GM21528 (cell line): ENCODE measurements around the gene PLEKHO2.
"Not testable (repeated sequence)": the region's sequence is repeated elsewhere in the genome, so short reads cannot be mapped to it uniquely, and the experiment has no call there.

ENCODE experiments used
- ATAC-seq: cut with Tn5 transposase; IDR thresholded peaks from one replicate; pipeline ENCODE4 v1.9.1; 2021; ENCODE audit warnings: mild to moderate bottlenecking, moderate library complexity; ENCODE audit not compliant: unreplicated experiment, low FRiP score

PLEKHO2 gene

GRCh38 chr15:64841344-64842095, at the start of gene PLEKHO2:
TSS of gene PLEKHO2 (plus strand) at chr15:64841915. CDS start at chr15:64842017, 102 bp downstream.
- ATAC-seq = peak; percentile 59

GRCh38 chr15:64792282-64792681, 49.4 kb upstream of the PLEKHO2 start:
- ATAC-seq = no peak

GRCh38 chr15:64795299-64795698, 46.4 kb upstream of the PLEKHO2 start:
- not testable (repeated sequence) for ATAC-seq

DNA sequence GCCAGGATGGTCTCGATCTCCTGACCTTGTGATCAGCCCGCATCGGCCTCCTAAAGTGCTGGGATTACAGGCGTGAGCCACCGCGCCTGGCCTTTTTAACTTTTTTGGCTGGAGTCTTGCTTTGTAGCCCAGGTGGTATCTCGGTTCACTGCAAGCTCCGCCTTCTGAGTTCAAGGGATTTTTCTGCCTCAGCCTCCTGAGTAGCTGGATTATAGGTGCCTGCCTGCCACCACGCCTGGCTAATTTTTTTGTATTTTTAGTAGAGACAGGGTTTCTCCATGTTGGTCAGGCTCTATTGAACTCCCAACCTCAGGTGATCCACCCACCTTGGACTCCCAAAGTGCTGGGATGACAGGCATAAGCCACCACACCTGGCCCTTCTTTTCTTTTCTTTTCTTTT, 45.8 kb upstream of the PLEKHO2 start:
- not testable (repeated sequence) for ATAC-seq

DNA sequence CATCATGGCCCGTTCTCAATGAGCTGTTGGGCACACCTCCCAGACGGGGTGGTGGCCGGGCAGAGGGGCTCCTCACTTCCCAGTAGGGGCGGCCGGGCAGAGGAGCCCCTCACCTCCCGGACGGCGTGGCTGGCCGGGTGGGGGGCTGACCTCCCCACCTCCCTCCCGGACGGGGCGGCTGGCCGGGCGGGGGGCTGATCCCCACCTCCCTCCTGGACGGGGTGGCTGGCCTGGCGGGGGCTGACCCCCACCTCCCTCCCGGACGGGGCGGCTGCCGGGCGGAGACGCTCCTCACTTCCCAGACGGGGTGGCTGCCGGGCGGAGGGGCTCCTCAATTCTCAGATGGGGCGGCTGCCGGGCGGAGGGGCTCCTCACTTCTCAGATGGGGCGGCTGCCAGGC, 42.8 kb upstream of the PLEKHO2 start:
- ATAC-seq = not testable (repeated sequence)

- ATAC-seq = no peak
These were observed 41.2 kb upstream of the PLEKHO2 start for GRCh38 chr15:64800476-64800875.

- ATAC-seq = no peak
These were observed 38.2 kb upstream of the PLEKHO2 start for GRCh38 chr15:64803526-64803925.

DNA sequence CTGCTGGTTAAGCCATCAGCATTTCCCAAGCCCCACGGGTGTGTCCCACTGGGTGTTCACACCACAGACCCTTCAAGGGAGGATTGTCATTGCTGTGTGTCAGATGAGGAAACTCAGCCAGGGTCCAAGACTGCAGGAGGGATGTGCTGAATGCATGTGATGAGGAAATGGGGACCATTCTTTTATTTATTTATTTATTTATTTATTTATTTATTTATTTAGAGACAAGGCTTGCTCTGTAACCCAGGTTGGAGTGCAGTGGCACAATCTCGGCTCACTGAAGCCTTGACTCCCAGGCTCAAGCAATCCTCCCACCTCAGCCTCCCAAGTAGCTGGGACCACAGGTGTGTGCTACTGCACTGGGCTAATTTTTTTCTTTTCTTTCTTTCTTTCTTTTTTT, 37.1 kb upstream of the PLEKHO2 start:
- ATAC-seq = no peak

GRCh38 chr15:64806509-64806908, 35.2 kb upstream of the PLEKHO2 start:
- no peak for ATAC-seq

GRCh38 chr15:64807051-64807749, 34.5 kb upstream of the PLEKHO2 start:
- ATAC-seq = no peak

DNA sequence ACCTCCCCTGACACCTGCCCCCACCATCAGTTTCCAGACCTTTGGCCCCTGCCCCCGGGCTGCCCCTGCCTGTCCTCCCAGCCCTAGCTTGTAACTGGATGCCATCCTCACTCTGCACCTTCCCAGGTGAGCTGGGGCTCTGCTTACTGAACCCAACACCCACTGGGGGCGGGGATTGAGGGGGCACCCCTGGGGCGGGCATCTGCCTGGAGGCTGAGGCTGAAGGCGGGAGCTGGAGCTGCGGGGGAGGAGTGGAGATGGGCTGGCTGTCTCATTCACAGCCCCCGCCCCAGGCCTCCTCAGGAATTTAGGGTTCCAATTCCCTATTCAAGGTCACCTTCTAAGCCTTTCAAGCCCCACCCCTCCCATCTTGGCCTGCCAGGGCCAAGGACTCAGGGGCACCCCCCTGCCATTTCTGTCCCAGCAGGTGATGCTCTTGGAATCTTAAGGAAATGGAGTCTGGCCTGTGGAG, 33.9 kb upstream of the PLEKHO2 start:
- no peak for ATAC-seq

GRCh38 chr15:64808785-64809453, 32.8 kb upstream of the PLEKHO2 start:
- ATAC-seq = no peak

- ATAC-seq = no peak
These were observed 31.8 kb upstream of the PLEKHO2 start for GRCh38 chr15:64809649-64810496.

DNA sequence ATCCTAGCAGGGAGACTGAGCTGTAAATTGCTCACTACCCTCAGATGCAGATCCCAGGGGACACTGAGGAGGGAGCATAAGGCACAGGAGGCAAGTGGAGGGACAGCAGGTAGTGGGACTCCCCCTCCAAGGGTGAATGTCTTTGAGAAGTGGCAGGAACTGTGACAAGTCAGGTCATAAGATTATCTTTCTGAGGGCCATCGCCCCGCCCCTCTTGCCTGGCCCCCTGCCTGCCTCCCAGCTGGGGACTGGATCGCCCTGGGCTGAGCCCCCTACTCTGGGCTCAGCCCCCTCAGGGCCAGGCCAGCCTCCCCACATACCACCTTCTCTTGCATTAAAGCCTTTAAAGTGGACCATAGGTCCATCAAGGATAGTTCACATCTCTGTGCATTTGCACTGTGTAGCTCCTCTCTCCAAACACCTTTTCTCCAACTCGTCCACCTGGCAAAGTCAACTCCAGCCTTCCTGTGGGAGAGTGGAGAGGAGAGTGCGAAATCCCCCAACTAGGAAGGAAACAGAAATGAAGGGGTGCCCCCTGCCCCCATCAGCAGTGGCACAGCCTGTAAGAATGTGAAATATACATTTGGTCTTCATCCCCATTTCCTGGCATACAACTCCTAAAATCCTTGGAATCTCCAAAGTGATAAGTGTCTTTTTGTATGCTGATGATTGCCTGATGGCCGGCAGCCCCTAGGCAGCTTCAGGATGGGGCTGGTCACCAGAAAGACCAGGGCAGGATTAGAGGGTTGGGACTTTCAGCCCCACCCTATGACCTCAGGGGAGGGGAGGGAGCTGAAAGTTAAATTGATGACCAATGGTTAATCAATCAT, 31.0 kb upstream of the PLEKHO2 start:
- ATAC-seq = no peak

DNA sequence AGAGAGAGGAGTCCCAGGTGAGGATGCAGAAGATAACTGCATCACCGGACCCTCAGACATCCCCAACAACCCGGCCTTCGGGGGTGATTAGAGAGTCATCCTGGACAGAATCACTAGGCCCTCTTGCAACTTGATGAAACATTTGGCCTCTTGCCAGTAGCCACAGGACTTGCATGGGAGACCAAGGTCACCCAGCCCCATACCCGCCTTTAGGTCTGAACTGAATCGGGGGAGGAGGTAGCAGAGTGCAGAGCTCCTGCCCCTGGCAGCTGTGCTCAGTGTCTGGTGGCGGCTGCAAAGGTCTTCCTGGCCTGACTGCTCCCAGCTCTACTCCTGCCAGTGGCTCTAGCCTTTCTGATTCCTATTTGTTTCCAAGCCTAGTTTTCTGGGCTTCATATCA, 28.6 kb upstream of the PLEKHO2 start:
- no peak for ATAC-seq

- ATAC-seq = not testable (repeated sequence)
These were observed 27.4 kb upstream of the PLEKHO2 start for GRCh38 chr15:64814283-64814682.

DNA sequence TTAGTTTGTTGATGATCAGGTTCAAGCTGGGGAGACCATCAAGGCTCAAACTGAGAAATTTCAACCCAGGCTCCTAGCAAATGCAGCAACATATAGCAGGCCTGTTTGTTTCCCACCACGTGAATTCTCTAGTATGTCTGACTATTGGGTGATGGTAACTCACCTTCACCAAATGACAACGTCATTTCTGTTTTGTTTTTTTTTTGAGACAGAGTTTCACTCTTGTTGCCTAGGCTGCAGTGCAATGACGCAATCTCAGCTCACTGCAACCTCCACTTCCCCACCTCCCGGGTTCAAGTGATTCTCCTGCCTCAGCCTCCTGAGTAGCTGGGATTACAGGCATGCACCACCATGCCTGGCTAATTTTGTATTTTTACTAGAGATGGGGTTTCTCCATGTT, 26.8 kb upstream of the PLEKHO2 start:
- not testable (repeated sequence) for ATAC-seq

GRCh38 chr15:64816452-64816851, 25.3 kb upstream of the PLEKHO2 start:
- no peak for ATAC-seq

GRCh38 chr15:64824929-64825430, 16.7 kb upstream of the PLEKHO2 start:
- peak; percentile 10 for ATAC-seq
